K562 (cell line): Measurements from ENCODE around the gene HGD. TPM values are rescaled to one million over a fixed set of nuclear protein-coding genes. Genes with fewer than 3 reads are reported as not detected.

Source experiments
- BRF1 ChIP-seq: IDR thresholded peaks from 3 replicates; pipeline ENCODE4 v1.6.1; 2011; ENCODE audit warnings: borderline replicate concordance, mild to moderate bottlenecking; ENCODE audit not compliant: insufficient read length; ENCODE audit errors: extremely low read depth
- EZH2 ChIP-seq: IDR thresholded peaks from 2 replicates; pipeline ENCODE4 v1.6.1; 2012; ENCODE audit warnings: low read depth, mild to moderate bottlenecking, inconsistent platforms, low read length, borderline replicate concordance
- NR4A1 ChIP-seq, 2 experiments: fragments of 250-450 bp in 1 of 2; fragments of 450-650 bp in 1 of 2; sonication (Bioruptor Pico) in 1 of 2; IDR thresholded peaks; 2 replicates each; pipeline versions ENCODE4 v1.4.0 to v1.6.1; 2016 to 2020; ENCODE audit warnings: mild to moderate bottlenecking in 2 of 2, missing compliant biosample characterization in 1 of 2, missing genetic modification characterization in 1 of 2, moderate library complexity in 1 of 2
- SMAD4 ChIP-seq: fragments of 250-450 bp; sonication (Bioruptor Pico); conservative IDR thresholded peaks from 2 replicates; pipeline ENCODE4 v1.8.0; 2021; ENCODE audit warnings: inconsistent platforms, mild to moderate bottlenecking, moderate library complexity
- SMARCB1 ChIP-seq: IDR thresholded peaks from 2 replicates; pipeline ENCODE4 v1.6.1; 2011; ENCODE audit warnings: improper control_type of control experiment, low read depth; ENCODE audit not compliant: insufficient read length
- ZNF644 ChIP-seq: fragments of 200-800 bp; sonication (Bioruptor generic); IDR thresholded peaks from 2 replicates; pipeline ENCODE4 v1.6.1; 2016; ENCODE audit warnings: low read depth, missing genetic modification characterization, missing compliant biosample characterization
- polyA plus RNA-seq, 8 experiments: library from polyadenylated mRNA; depleted of rRNA in 4 of 8; stranded (reverse) in 5 of 8; unstranded in 3 of 8; fragments of >200 nt; fragmentation: Nextera tagmentation in 2 of 8; fragmentation: Illumina TruSeq in 1 of 8; extraction: Ambion mirVana in 2 of 8; extraction: Trizol in 1 of 8; gene quantifications; 2 replicates each; pipeline versions ENCODE4 v1.2.1 to v1.2.3, GENCODE V29; 2011 to 2014; ENCODE audit warnings: inconsistent platforms in 1 of 8, missing spikeins in 1 of 8
- total RNA-seq, 7 experiments: library from RNA; depleted of rRNA in 6 of 7; stranded (reverse); fragments of >200 nt in 6 of 7; fragmentation: Illumina TruSeq in 2 of 7; extraction: Trizol in 2 of 7; gene quantifications; 2 replicates each; pipeline versions ENCODE4 v1.2.1 to v1.2.3, GENCODE V29; 2011 to 2021; ENCODE audit warnings: low replicate concordance in 1 of 7
- TF ChIP-seq, protein P1 (sequence below): fragments of 200-800 bp; sonication (Bioruptor generic); IDR thresholded peaks from 2 replicates; pipeline ENCODE4 v1.6.1; 2016; ENCODE audit warnings: missing genetic modification characterization, missing compliant biosample characterization
- TF ChIP-seq, protein P2 (sequence below): fragments of 450-650 bp; IDR thresholded peaks from 2 replicates; pipeline ENCODE4 v1.6.1; 2016; ENCODE audit warnings: mild to moderate bottlenecking, moderate library complexity
- TF ChIP-seq, protein P3 (sequence below): fragments of 250-450 bp; sonication (Bioruptor Pico); IDR thresholded peaks from 2 replicates; pipeline ENCODE4 v1.8.0; 2021; ENCODE audit warnings: moderate library complexity, mild to moderate bottlenecking, inconsistent platforms

HGD gene
- total and polyA plus RNA-seq, 9 of the 15 experiments (the other 6 are each of a cell fraction or from before 2014, with no cell fraction given): 0.08 to 0.25 (median 0.17) TPM; not detected in 4

DNA sequence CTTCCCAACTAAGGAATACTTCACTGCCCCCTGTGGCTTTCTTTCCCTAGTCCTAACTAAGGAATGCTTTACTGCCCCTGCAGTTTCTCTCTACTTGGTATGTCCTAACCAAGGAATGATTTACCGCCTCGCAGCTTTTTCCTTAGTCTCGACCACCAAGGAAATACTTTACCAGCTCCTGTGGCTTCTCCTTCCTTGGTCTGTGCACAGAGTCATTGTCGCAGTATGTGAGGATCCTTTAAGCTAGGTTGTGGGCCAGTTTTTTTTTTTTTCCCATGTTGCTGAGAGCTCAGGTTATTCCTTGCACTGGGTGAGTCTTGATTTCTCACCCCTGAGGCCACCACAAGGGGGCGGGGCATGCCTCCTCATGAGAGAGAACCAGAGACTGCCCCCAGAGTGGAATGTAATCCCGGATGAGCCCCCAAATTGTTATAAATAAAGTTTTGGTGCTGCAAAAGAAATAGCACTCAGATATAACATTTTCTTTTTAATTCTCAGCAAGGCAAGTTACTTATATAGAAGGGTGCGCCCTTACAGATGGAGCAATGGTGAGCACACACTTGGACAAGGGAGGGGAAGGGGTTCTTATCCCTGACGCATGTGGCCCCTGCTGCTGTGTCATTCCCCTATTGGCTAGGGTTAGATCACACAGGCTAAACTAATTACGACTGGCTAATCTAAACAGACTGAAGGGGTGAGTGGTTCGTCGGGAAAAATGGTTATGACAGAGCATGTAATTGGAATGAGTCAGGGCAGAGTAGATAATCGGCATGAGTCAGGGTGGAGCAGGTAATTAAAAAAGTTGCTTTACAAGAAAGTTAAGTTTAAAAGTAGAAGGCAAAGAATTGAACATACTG is 58.9 kb downstream of the HGD start (continued):
- TF ChIP-seq, protein P1, sequence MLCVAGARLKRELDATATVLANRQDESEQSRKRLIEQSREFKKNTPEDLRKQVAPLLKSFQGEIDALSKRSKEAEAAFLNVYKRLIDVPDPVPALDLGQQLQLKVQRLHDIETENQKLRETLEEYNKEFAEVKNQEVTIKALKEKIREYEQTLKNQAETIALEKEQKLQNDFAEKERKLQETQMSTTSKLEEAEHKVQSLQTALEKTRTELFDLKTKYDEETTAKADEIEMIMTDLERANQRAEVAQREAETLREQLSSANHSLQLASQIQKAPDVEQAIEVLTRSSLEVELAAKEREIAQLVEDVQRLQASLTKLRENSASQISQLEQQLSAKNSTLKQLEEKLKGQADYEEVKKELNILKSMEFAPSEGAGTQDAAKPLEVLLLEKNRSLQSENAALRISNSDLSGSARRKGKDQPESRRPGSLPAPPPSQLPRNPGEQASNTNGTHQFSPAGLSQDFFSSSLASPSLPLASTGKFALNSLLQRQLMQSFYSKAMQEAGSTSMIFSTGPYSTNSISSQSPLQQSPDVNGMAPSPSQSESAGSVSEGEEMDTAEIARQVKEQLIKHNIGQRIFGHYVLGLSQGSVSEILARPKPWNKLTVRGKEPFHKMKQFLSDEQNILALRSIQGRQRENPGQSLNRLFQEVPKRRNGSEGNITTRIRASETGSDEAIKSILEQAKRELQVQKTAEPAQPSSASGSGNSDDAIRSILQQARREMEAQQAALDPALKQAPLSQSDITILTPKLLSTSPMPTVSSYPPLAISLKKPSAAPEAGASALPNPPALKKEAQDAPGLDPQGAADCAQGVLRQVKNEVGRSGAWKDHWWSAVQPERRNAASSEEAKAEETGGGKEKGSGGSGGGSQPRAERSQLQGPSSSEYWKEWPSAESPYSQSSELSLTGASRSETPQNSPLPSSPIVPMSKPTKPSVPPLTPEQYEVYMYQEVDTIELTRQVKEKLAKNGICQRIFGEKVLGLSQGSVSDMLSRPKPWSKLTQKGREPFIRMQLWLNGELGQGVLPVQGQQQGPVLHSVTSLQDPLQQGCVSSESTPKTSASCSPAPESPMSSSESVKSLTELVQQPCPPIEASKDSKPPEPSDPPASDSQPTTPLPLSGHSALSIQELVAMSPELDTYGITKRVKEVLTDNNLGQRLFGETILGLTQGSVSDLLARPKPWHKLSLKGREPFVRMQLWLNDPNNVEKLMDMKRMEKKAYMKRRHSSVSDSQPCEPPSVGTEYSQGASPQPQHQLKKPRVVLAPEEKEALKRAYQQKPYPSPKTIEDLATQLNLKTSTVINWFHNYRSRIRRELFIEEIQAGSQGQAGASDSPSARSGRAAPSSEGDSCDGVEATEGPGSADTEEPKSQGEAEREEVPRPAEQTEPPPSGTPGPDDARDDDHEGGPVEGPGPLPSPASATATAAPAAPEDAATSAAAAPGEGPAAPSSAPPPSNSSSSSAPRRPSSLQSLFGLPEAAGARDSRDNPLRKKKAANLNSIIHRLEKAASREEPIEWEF (CRISPR knock-in tag): no peak
- no peak for TF ChIP-seq EZH2
- no peak for TF ChIP-seq SMARCB1
- TF ChIP-seq BRF1: no peak
- TF ChIP-seq, protein P2, sequence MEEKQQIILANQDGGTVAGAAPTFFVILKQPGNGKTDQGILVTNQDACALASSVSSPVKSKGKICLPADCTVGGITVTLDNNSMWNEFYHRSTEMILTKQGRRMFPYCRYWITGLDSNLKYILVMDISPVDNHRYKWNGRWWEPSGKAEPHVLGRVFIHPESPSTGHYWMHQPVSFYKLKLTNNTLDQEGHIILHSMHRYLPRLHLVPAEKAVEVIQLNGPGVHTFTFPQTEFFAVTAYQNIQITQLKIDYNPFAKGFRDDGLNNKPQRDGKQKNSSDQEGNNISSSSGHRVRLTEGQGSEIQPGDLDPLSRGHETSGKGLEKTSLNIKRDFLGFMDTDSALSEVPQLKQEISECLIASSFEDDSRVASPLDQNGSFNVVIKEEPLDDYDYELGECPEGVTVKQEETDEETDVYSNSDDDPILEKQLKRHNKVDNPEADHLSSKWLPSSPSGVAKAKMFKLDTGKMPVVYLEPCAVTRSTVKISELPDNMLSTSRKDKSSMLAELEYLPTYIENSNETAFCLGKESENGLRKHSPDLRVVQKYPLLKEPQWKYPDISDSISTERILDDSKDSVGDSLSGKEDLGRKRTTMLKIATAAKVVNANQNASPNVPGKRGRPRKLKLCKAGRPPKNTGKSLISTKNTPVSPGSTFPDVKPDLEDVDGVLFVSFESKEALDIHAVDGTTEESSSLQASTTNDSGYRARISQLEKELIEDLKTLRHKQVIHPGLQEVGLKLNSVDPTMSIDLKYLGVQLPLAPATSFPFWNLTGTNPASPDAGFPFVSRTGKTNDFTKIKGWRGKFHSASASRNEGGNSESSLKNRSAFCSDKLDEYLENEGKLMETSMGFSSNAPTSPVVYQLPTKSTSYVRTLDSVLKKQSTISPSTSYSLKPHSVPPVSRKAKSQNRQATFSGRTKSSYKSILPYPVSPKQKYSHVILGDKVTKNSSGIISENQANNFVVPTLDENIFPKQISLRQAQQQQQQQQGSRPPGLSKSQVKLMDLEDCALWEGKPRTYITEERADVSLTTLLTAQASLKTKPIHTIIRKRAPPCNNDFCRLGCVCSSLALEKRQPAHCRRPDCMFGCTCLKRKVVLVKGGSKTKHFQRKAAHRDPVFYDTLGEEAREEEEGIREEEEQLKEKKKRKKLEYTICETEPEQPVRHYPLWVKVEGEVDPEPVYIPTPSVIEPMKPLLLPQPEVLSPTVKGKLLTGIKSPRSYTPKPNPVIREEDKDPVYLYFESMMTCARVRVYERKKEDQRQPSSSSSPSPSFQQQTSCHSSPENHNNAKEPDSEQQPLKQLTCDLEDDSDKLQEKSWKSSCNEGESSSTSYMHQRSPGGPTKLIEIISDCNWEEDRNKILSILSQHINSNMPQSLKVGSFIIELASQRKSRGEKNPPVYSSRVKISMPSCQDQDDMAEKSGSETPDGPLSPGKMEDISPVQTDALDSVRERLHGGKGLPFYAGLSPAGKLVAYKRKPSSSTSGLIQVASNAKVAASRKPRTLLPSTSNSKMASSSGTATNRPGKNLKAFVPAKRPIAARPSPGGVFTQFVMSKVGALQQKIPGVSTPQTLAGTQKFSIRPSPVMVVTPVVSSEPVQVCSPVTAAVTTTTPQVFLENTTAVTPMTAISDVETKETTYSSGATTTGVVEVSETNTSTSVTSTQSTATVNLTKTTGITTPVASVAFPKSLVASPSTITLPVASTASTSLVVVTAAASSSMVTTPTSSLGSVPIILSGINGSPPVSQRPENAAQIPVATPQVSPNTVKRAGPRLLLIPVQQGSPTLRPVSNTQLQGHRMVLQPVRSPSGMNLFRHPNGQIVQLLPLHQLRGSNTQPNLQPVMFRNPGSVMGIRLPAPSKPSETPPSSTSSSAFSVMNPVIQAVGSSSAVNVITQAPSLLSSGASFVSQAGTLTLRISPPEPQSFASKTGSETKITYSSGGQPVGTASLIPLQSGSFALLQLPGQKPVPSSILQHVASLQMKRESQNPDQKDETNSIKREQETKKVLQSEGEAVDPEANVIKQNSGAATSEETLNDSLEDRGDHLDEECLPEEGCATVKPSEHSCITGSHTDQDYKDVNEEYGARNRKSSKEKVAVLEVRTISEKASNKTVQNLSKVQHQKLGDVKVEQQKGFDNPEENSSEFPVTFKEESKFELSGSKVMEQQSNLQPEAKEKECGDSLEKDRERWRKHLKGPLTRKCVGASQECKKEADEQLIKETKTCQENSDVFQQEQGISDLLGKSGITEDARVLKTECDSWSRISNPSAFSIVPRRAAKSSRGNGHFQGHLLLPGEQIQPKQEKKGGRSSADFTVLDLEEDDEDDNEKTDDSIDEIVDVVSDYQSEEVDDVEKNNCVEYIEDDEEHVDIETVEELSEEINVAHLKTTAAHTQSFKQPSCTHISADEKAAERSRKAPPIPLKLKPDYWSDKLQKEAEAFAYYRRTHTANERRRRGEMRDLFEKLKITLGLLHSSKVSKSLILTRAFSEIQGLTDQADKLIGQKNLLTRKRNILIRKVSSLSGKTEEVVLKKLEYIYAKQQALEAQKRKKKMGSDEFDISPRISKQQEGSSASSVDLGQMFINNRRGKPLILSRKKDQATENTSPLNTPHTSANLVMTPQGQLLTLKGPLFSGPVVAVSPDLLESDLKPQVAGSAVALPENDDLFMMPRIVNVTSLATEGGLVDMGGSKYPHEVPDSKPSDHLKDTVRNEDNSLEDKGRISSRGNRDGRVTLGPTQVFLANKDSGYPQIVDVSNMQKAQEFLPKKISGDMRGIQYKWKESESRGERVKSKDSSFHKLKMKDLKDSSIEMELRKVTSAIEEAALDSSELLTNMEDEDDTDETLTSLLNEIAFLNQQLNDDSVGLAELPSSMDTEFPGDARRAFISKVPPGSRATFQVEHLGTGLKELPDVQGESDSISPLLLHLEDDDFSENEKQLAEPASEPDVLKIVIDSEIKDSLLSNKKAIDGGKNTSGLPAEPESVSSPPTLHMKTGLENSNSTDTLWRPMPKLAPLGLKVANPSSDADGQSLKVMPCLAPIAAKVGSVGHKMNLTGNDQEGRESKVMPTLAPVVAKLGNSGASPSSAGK: no peak
- TF ChIP-seq, protein P3, sequence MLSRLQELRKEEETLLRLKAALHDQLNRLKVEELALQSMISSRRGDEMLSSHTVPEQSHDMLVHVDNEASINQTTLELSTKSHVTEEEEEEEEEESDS (CRISPR knock-in tag): no peak
- no peak for TF ChIP-seq ZNF644 (tag)
- no peak for TF ChIP-seq NR4A1 (CRISPR knock-in tag; IDR thresholded peaks at IDR 0.05)
- TF ChIP-seq NR4A1 (tag; IDR thresholded peaks at IDR 0.05): no peak
- no peak for TF ChIP-seq SMAD4 (CRISPR knock-in tag)
